Measurements from ENCODE around the gene RAB7A. TPM values are rescaled to one million over a fixed set of nuclear protein-coding genes. Genes with fewer than 3 reads are reported as not detected.

The RAB7A gene
- total RNA-seq, 4 donors from 2014 or later, result 120 to 154 (median 133) TPM

GRCh38 chr3:128854475-128854874 is 128.5 kb downstream of the RAB7A start:
- peaks cover 15% of the 10 kb centered on the region for H3K9me3 ChIP-seq
- no peak for DNase-seq (ENCODE audit: low spot score in 2 of 2)
- H3K27ac ChIP-seq, result no peak overlapping the region
- whole genome bisulfite sequencing, result 89% methylated on average over 3 of the region's 3 CpGs
- no peak overlapping the region for H3K4me3 ChIP-seq
- no peaks in the 10 kb centered on the region for H3K27me3 ChIP-seq
- no peaks in the 10 kb centered on the region for H3K4me1 ChIP-seq
- no peaks in the 10 kb centered on the region for H3K36me3 ChIP-seq
- TF ChIP-seq POLR2AphosphoS5 (IDR thresholded peaks at IDR 0.05) (no peak), POLR2A (IDR thresholded peaks at IDR 0.05) (no peak), EP300 (IDR thresholded peaks at IDR 0.05) (no peak)
- TF ChIP-seq, protein P1, sequence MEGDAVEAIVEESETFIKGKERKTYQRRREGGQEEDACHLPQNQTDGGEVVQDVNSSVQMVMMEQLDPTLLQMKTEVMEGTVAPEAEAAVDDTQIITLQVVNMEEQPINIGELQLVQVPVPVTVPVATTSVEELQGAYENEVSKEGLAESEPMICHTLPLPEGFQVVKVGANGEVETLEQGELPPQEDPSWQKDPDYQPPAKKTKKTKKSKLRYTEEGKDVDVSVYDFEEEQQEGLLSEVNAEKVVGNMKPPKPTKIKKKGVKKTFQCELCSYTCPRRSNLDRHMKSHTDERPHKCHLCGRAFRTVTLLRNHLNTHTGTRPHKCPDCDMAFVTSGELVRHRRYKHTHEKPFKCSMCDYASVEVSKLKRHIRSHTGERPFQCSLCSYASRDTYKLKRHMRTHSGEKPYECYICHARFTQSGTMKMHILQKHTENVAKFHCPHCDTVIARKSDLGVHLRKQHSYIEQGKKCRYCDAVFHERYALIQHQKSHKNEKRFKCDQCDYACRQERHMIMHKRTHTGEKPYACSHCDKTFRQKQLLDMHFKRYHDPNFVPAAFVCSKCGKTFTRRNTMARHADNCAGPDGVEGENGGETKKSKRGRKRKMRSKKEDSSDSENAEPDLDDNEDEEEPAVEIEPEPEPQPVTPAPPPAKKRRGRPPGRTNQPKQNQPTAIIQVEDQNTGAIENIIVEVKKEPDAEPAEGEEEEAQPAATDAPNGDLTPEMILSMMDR (IDR thresholded peaks at IDR 0.05), result no peak

DNA sequence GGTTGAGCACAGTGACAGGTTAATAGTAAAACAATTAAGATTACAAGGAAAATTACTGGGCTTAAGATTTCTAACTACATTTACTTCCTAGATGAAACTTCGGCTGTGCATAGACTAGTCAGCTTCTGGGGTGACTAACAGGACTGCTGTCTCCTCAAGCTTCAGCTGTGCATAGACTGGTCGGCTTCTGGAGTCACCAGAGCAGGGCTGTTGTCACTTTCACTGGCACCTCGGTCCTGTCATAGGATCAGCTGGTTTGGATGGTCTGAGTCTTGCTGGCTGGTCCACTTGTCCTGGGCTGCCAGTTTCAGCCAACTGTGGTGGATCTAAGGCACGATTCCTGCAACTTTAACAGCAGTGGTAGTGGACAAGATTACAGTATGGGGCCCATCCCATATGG is 129.6 kb downstream of the RAB7A start:
- Histone ChIP-seq H3K27ac (no peak overlapping the region), H3K36me3 (no peaks in the 10 kb centered on the region), H3K4me3 (no peak overlapping the region), H3K4me1 (no peaks in the 10 kb centered on the region), H3K9me3 (peaks cover 26% of the 10 kb centered on the region), H3K27me3 (no peaks in the 10 kb centered on the region)
- no peak for TF ChIP-seq POLR2AphosphoS5 (IDR thresholded peaks at IDR 0.05)
- TF ChIP-seq EP300 (IDR thresholded peaks at IDR 0.05), result no peak
- TF ChIP-seq, protein P1 (IDR thresholded peaks at IDR 0.05), result no peak
- TF ChIP-seq POLR2A (IDR thresholded peaks at IDR 0.05), result no peak
- WGBS, result 65% methylated on average over 4 of the region's 4 CpGs
- no peak for DNase-seq (ENCODE audit: low spot score in 2 of 2)

DNA sequence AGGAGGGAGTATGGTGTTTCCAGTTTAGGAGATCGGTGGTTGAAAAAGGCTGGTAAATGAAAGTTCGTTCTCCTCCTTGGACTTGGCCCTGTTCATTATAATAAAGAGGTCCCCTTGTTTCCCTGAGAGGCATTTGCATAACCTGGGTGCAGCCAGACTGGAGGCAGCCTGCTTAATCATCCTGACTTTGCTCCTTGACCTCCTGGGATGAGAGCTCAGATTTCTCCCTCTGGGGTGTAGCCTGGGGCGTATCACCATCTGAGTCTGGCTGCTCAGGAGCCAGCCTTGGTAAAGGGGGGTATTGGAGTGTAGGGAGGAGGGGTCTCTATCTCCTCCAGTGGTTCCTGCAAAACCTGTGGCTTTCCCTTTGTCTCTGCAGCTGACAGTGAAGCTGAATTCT is 132.2 kb downstream of the RAB7A start:
- Histone ChIP-seq H3K27me3 (no peaks in the 10 kb centered on the region), H3K27ac (no peak overlapping the region), H3K9me3 (peaks cover 27% of the 10 kb centered on the region), H3K36me3 (no peaks in the 10 kb centered on the region), H3K4me1 (no peaks in the 10 kb centered on the region), H3K4me3 (no peak overlapping the region)
- no peak for DNase-seq (ENCODE audit: low spot score in 2 of 2)
- WGBS, result 100% methylated on average over 2 of the region's 3 CpGs
- TF ChIP-seq POLR2AphosphoS5 (IDR thresholded peaks at IDR 0.05) (no peak), POLR2A (IDR thresholded peaks at IDR 0.05) (no peak), EP300 (IDR thresholded peaks at IDR 0.05) (no peak)
- TF ChIP-seq, protein P1 (IDR thresholded peaks at IDR 0.05), result no peak

GRCh38 chr3:128859630-128860029 is 133.6 kb downstream of the RAB7A start:
- Histone ChIP-seq H3K9me3 (peaks cover 27% of the 10 kb centered on the region), H3K4me1 (peaks cover 3% of the 10 kb centered on the region), H3K27me3 (no peaks in the 10 kb centered on the region), H3K4me3 (no peak overlapping the region), H3K36me3 (no peaks in the 10 kb centered on the region), H3K27ac (no peak overlapping the region)
- TF ChIP-seq POLR2AphosphoS5 (IDR thresholded peaks at IDR 0.05), result no peak
- TF ChIP-seq, protein P1 (IDR thresholded peaks at IDR 0.05), result no peak
- WGBS, result 91% methylated on average over 6 of the region's 6 CpGs
- DNase-seq (ENCODE audit: low spot score in 2 of 2), result no peak

GRCh38 chr3:128861491-128861890 is 135.5 kb downstream of the RAB7A start:
- Histone ChIP-seq H3K27me3 (no peaks in the 10 kb centered on the region), H3K27ac (no peak overlapping the region), H3K4me1 (peaks cover 8% of the 10 kb centered on the region), H3K36me3 (no peaks in the 10 kb centered on the region), H3K4me3 (no peak overlapping the region), H3K9me3 (peaks cover 27% of the 10 kb centered on the region)
- TF ChIP-seq POLR2AphosphoS5 (IDR thresholded peaks at IDR 0.05), result no peak
- TF ChIP-seq, protein P1 (IDR thresholded peaks at IDR 0.05), result no peak
- no peak for TF ChIP-seq POLR2A (IDR thresholded peaks at IDR 0.05)
- no peak for TF ChIP-seq EP300 (IDR thresholded peaks at IDR 0.05)
- 93% methylated on average over 6 of the region's 6 CpGs for WGBS
- no peak for DNase-seq (ENCODE audit: low spot score in 2 of 2)
